Keratinocyte (primary cell): Measurements from ENCODE around the gene TMTC4. TPM values are rescaled to one million over a fixed set of nuclear protein-coding genes. Genes with fewer than 3 reads are reported as not detected.
A peak's percentile ranks its signal among the peaks of the same experiment; 100 is the strongest.

Experiments used
- DNase-seq: peaks from one replicate; pipeline ENCODE4 v3.0.0-alpha.2; 2011; ENCODE audit warnings: low read depth, missing footprints, low spot score
- FAIRE-seq: peaks from 2 replicates; lab custom pipeline; 2011; peaks lifted over from hg19 to GRCh38; lab: Jason Lieb, UNC
- H2AFZ ChIP-seq: 2 replicates; pipeline ENCODE4 v1.6.0; 2012; ENCODE audit warnings: low read length, control low read depth, inconsistent platforms; ENCODE audit not compliant: control insufficient read depth
- H3K27ac ChIP-seq: 2 replicates; pipeline ENCODE4 v1.5.1; 2011; ENCODE audit warnings: low read length; ENCODE audit not compliant: control insufficient read depth, insufficient read depth
- H3K27me3 ChIP-seq: 3 replicates; pipeline ENCODE4 v1.6.0; 2011; ENCODE audit warnings: low read length; ENCODE audit not compliant: control insufficient read depth, insufficient read depth; ENCODE audit errors: extremely low read depth
- H3K36me3 ChIP-seq, 2 experiments: 2 replicates in 1 of 2; 3 replicates in 1 of 2; pipeline ENCODE4 v1.5.1; 2011; ENCODE audit warnings: low read length in 2 of 2, mild to moderate bottlenecking in 1 of 2; ENCODE audit not compliant: control insufficient read depth in 2 of 2, insufficient read depth in 2 of 2; ENCODE audit errors: extremely low read depth in 1 of 2
- H3K4me1 ChIP-seq: 3 replicates; pipeline ENCODE4 v1.5.1; 2011; ENCODE audit warnings: low read length; ENCODE audit not compliant: control insufficient read depth, insufficient read depth; ENCODE audit errors: extremely low read depth
- H3K4me2 ChIP-seq: 3 replicates; pipeline ENCODE4 v1.6.0; 2011; ENCODE audit warnings: low read depth, low read length; ENCODE audit not compliant: control insufficient read depth, insufficient read depth; ENCODE audit errors: extremely low read depth
- H3K4me3 ChIP-seq, 3 experiments: fragments of 200-600 bp in 1 of 3; sonication (generic) in 1 of 3; 2 replicates in 2 of 3; 3 replicates in 1 of 3; pipeline ENCODE4 v1.5.1; 2011 to 2016; ENCODE audit warnings: low read length in 3 of 3, mild to moderate bottlenecking in 3 of 3, control low read depth in 2 of 3, inconsistent platforms in 1 of 3, low read depth in 1 of 3, mixed read lengths in 1 of 3, mixed run types in 1 of 3, moderate library complexity in 1 of 3; ENCODE audit not compliant: control insufficient read depth in 2 of 3, insufficient read depth in 2 of 3; ENCODE audit errors: extremely low read depth in 1 of 3
- H3K79me2 ChIP-seq: 2 replicates; pipeline ENCODE4 v1.6.0; 2012; ENCODE audit warnings: low read length; ENCODE audit not compliant: control insufficient read depth, insufficient read depth
- H3K9ac ChIP-seq: 3 replicates; pipeline ENCODE4 v1.6.0; 2011; ENCODE audit warnings: low read length; ENCODE audit not compliant: control insufficient read depth, insufficient read depth; ENCODE audit errors: extremely low read depth
- H3K9me1 ChIP-seq: 3 replicates; pipeline ENCODE4 v1.6.0; 2011; ENCODE audit warnings: low read length; ENCODE audit not compliant: control insufficient read depth, insufficient read depth; ENCODE audit errors: extremely low read depth
- H3K9me3 ChIP-seq: 2 replicates; pipeline ENCODE4 v1.5.1; 2012; ENCODE audit warnings: low read depth, low read length; ENCODE audit not compliant: control insufficient read depth
- H4K20me1 ChIP-seq: 3 replicates; pipeline ENCODE4 v1.6.0; 2011; ENCODE audit warnings: low read length; ENCODE audit not compliant: control insufficient read depth, insufficient read depth; ENCODE audit errors: extremely low read depth
- CTCF ChIP-seq, 3 experiments: IDR thresholded peaks in 1 of 3; conservative IDR thresholded peaks in 1 of 3; optimal IDR thresholded peaks in 1 of 3; 2 replicates in 2 of 3; 3 replicates in 1 of 3; pipeline versions ENCODE3 to v1.5.1; 2011; ENCODE audit warnings: low read length in 3 of 3, mild to moderate bottlenecking in 3 of 3, moderate library complexity in 2 of 3, control low read depth in 1 of 3, inconsistent platforms in 1 of 3; ENCODE audit not compliant: insufficient read depth in 2 of 3; ENCODE audit errors: extremely low read depth in 1 of 3
- EZH2 ChIP-seq: IDR thresholded peaks from one replicate; pipeline ENCODE4 v1.6.1; 2012; ENCODE audit warnings: inconsistent platforms, mild to moderate bottlenecking, low read length, moderate library complexity
- dilution Hi-C: fragments of 300-500 bp; cut with MboI; formaldehyde crosslinking; loops from one replicate; pipeline ENCODE4 v1.7.0; 2020; ENCODE audit warnings: low sequenced_read_pairs; ENCODE audit not compliant: extremely low pct_ligation_motif_present
- polyA plus RNA-seq, 5 experiments: library from polyadenylated mRNA; depleted of rRNA in 3 of 5; stranded (reverse) in 3 of 5; stranded (forward) in 1 of 5; unstranded in 1 of 5; fragments of >200 nt; gene quantifications; 1 replicate in 1 of 5; 2 replicates in 3 of 5; 3 replicates in 1 of 5; pipeline versions ENCODE4 v1.2.1 to v1.2.3, GENCODE V29; 2011 to 2012; ENCODE audit warnings: missing spikeins in 2 of 5, low read depth in 1 of 5, low replicate concordance in 1 of 5

Gene TMTC4
- polyA plus RNA-seq, 1 donor (not counting 4 experiments of a cell fraction or from before 2014, with no cell fraction given) = 6.5 TPM

- Histone ChIP-seq H3K9me3 (no peaks in the 10 kb centered on the region), H3K4me2 (peak overlapping the region; percentile 80), H3K9ac (no peak overlapping the region), H3K36me3 (no peaks in the 10 kb centered on the region), H3K79me2 (no peaks in the 10 kb centered on the region), H3K4me3 (no peak overlapping the region), H3K27me3 (no peaks in the 10 kb centered on the region), H3K27ac (no peak overlapping the region), H4K20me1 (no peaks in the 10 kb centered on the region), H3K9me1 (no peaks in the 10 kb centered on the region), H2AFZ (peak overlapping the region; percentile 94), H3K4me1 (peaks cover 4% of the 10 kb centered on the region)
- dilution Hi-C loops = no loop called here
- TF ChIP-seq CTCF (optimal IDR thresholded peaks at IDR 0.05 in 1 of 3, IDR thresholded peaks at IDR 0.05 in 1 of 3, conservative IDR thresholded peaks at IDR 0.05 in 1 of 3; ENCODE audit: extremely low read depth in 1 of 3, insufficient read depth in 2 of 3, low read length in 3 of 3) = no peak
- no peak for TF ChIP-seq EZH2
- FAIRE-seq (no peak), DNase-seq (no peak)
These were observed 85.3 kb downstream of the TMTC4 start for GRCh38 chr13:100589178-100589725.

- Histone ChIP-seq H4K20me1 (no peaks in the 10 kb centered on the region), H3K27ac (peak within 1 kb of the TSS; percentile 35), H2AFZ (peak within 1 kb of the TSS; percentile 94), H3K4me1 (peaks cover 4% of the 10 kb centered on the region), H3K9me3 (no peaks in the 10 kb centered on the region), H3K27me3 (no peaks in the 10 kb centered on the region), H3K9me1 (no peaks in the 10 kb centered on the region), H3K4me2 (peak within 1 kb of the TSS; percentile 80), H3K36me3 (no peaks in the 10 kb centered on the region), H3K79me2 (no peaks in the 10 kb centered on the region), H3K9ac (peak within 1 kb of the TSS; percentile 81), H3K4me3 (peak within 1 kb of the TSS; percentile 51 to 84 (median 81))
- FAIRE-seq = no peak
- TF ChIP-seq CTCF (optimal IDR thresholded peaks at IDR 0.05 in 1 of 3, IDR thresholded peaks at IDR 0.05 in 1 of 3, conservative IDR thresholded peaks at IDR 0.05 in 1 of 3; ENCODE audit: extremely low read depth in 1 of 3, insufficient read depth in 2 of 3, low read length in 3 of 3) (peak; percentile 56 to 88 (median 61)), EZH2 (no peak)
- dilution Hi-C loops = no loop called here
- DNase-seq = no peak
These were observed 86.0 kb downstream of the TMTC4 start, which contains the start of gene GGACT for GRCh38 chr13:100588331-100589177. Gene GGACT (minus strand): TSS chr13:100588789. CDS start chr13:100532591, 56,198 bp downstream.
